HG03139 (cell line): ENCODE data around the gene APOBEC3A.

Source experiments
- ATAC-seq: cut with Tn5 transposase; IDR thresholded peaks from one replicate; pipeline ENCODE4 v1.9.1; 2021; ENCODE audit not compliant: unreplicated experiment

Gene APOBEC3A

GRCh38 chr22:38957046-38957770, at the start of gene APOBEC3A:
TSS of gene APOBEC3A (plus strand) at chr22:38957609. CDS start at chr22:38957692, 83 bp downstream.
- ATAC-seq, result no peak

- ATAC-seq, result no peak
Observed at GRCh38 chr22:38907767-38908166, 49.6 kb upstream of the APOBEC3A start.

- no peak for ATAC-seq
Observed at GRCh38 chr22:38911434-38911833, 46.0 kb upstream of the APOBEC3A start.

- no peak for ATAC-seq
Observed at GRCh38 chr22:38919631-38920190, 37.7 kb upstream of the APOBEC3A start.

GRCh38 chr22:38921120-38921519, 36.3 kb upstream of the APOBEC3A start:
- ATAC-seq, result no peak

GRCh38 chr22:38921806-38922205, 35.6 kb upstream of the APOBEC3A start:
- no peak for ATAC-seq

- no peak for ATAC-seq
Observed at GRCh38 chr22:38923463-38924346, 33.7 kb upstream of the APOBEC3A start.

- no peak for ATAC-seq
Observed at GRCh38 chr22:38924347-38924952, 33.0 kb upstream of the APOBEC3A start.

GRCh38 chr22:38925571-38926041, 31.8 kb upstream of the APOBEC3A start:
- no peak for ATAC-seq

GRCh38 chr22:38927033-38927781, 30.2 kb upstream of the APOBEC3A start:
- no peak for ATAC-seq

GRCh38 chr22:38930512-38930911, 26.9 kb upstream of the APOBEC3A start:
- ATAC-seq, result no peak

GRCh38 chr22:38935023-38935422, 22.4 kb upstream of the APOBEC3A start:
- ATAC-seq, result no peak

- no peak for ATAC-seq
Observed at GRCh38 chr22:38935616-38936015, 21.8 kb upstream of the APOBEC3A start.

- ATAC-seq, result no peak
Observed at GRCh38 chr22:38936562-38936961, 20.8 kb upstream of the APOBEC3A start.

GRCh38 chr22:38937036-38937435, 20.4 kb upstream of the APOBEC3A start:
- ATAC-seq, result no peak

GRCh38 chr22:38937541-38937940, 19.9 kb upstream of the APOBEC3A start:
- ATAC-seq, result no peak

GRCh38 chr22:38938221-38938620, 19.2 kb upstream of the APOBEC3A start:
- no peak for ATAC-seq

GRCh38 chr22:38938925-38939324, 18.5 kb upstream of the APOBEC3A start:
- no peak for ATAC-seq

- no peak for ATAC-seq
Observed at GRCh38 chr22:38940811-38941384, 16.5 kb upstream of the APOBEC3A start.

GRCh38 chr22:38941488-38941987, 15.9 kb upstream of the APOBEC3A start:
- no peak for ATAC-seq
